ENCODE measurements around the gene ONECUT2.

Gene ONECUT2

GRCh38 chr18:57480733-57481132, 45.6 kb downstream of the ONECUT2 start:
- TF ChIP-seq CTCF (IDR thresholded peaks at IDR 0.05; ENCODE audit: borderline replicate concordance, control extremely low read depth, extremely low read depth, insufficient read depth, missing control alignments), result no peak

GRCh38 chr18:57497372-57498294, 62.5 kb downstream of the ONECUT2 start:
- TF ChIP-seq CTCF (IDR thresholded peaks at IDR 0.05; ENCODE audit: borderline replicate concordance, control extremely low read depth, extremely low read depth, insufficient read depth, missing control alignments), result no peak
- in situ Hi-C loops (cut with MboI; ENCODE audit: low sequenced_read_pairs, unreplicated experiment), result no loop called here
- DNase-seq (ENCODE audit: low spot score), result no peak

More at GRCh38 chr18:57480733-57481132, 45.6 kb downstream of the ONECUT2 start:
- in situ Hi-C loops (cut with MboI; ENCODE audit: low sequenced_read_pairs, unreplicated experiment), result no loop called here
- no peak for DNase-seq (ENCODE audit: low spot score)

GRCh38 chr18:57498682-57499256, 63.6 kb downstream of the ONECUT2 start:
- TF ChIP-seq CTCF (IDR thresholded peaks at IDR 0.05; ENCODE audit: borderline replicate concordance, control extremely low read depth, extremely low read depth, insufficient read depth, missing control alignments), result no peak
- in situ Hi-C loops (cut with MboI; ENCODE audit: low sequenced_read_pairs, unreplicated experiment), result no loop called here
- DNase-seq (ENCODE audit: low spot score), result no peak

GRCh38 chr18:57502624-57503023, 67.5 kb downstream of the ONECUT2 start:
- DNase-seq (ENCODE audit: low spot score), result no peak
- in situ Hi-C loops (cut with MboI; ENCODE audit: low sequenced_read_pairs, unreplicated experiment), result no loop called here
- TF ChIP-seq CTCF (IDR thresholded peaks at IDR 0.05; ENCODE audit: borderline replicate concordance, control extremely low read depth, extremely low read depth, insufficient read depth, missing control alignments), result no peak

GRCh38 chr18:57505231-57505630, 70.1 kb downstream of the ONECUT2 start:
- in situ Hi-C loops (cut with MboI; ENCODE audit: low sequenced_read_pairs, unreplicated experiment), result no loop called here
- DNase-seq (ENCODE audit: low spot score), result no peak
- TF ChIP-seq CTCF (IDR thresholded peaks at IDR 0.05; ENCODE audit: borderline replicate concordance, control extremely low read depth, extremely low read depth, insufficient read depth, missing control alignments), result no peak

- DNase-seq (ENCODE audit: low spot score), result no peak
- TF ChIP-seq CTCF (IDR thresholded peaks at IDR 0.05; ENCODE audit: borderline replicate concordance, control extremely low read depth, extremely low read depth, insufficient read depth, missing control alignments), result no peak
- in situ Hi-C loops (cut with MboI; ENCODE audit: low sequenced_read_pairs, unreplicated experiment), result no loop called here
Observed at GRCh38 chr18:57516056-57516455, 80.9 kb downstream of the ONECUT2 start.
